SK-N-SH treated with all-trans-retinoic acid at 6 μM for 48 hours (cell line): Measurements from ENCODE around the gene NDRG2.

ENCODE experiments used
- ARNTL ChIP-seq: fragments of 450-650 bp; formaldehyde crosslinking; IDR thresholded peaks from 2 replicates; pipeline ENCODE4 v1.5.0; 2020; ENCODE audit warnings: low read depth, mild to moderate bottlenecking, moderate library complexity, borderline replicate concordance
- BACH2 ChIP-seq: fragments of 250-450 bp; sonication (Bioruptor Pico); IDR thresholded peaks from 2 replicates; pipeline ENCODE4 v1.9.0; 2021; ENCODE audit warnings: mild to moderate bottlenecking, borderline replicate concordance
- CREB5 ChIP-seq: fragments of 250-450 bp; sonication (Bioruptor Pico); IDR thresholded peaks from 2 replicates; pipeline ENCODE4 v1.5.1; 2020; ENCODE audit warnings: low read depth, mild to moderate bottlenecking, moderate library complexity
- CSRNP3 ChIP-seq: fragments of 250-450 bp; sonication (Bioruptor Pico); IDR thresholded peaks from 2 replicates; pipeline ENCODE4 v1.5.1; 2021; ENCODE audit warnings: mild to moderate bottlenecking, moderate library complexity
- GLIS3 ChIP-seq: fragments of 250-450 bp; sonication (Bioruptor Pico); IDR thresholded peaks from 2 replicates; pipeline ENCODE4 v1.5.0; 2020; ENCODE audit warnings: mild to moderate bottlenecking, moderate library complexity
- ISL1 ChIP-seq: fragments of 250-450 bp; sonication (Bioruptor Pico); IDR thresholded peaks from 2 replicates; pipeline ENCODE4 v2.1.2; 2022; ENCODE audit warnings: mild to moderate bottlenecking, moderate library complexity
- OSR1 ChIP-seq: fragments of 250-450 bp; sonication (Bioruptor Pico); IDR thresholded peaks from 2 replicates; pipeline ENCODE4 v1.8.0; 2022; ENCODE audit warnings: moderate library complexity, mild to moderate bottlenecking, inconsistent platforms
- PATZ1 ChIP-seq: fragments of 250-450 bp; sonication (Bioruptor Pico); IDR thresholded peaks from 2 replicates; pipeline ENCODE4 v1.8.0; 2020; ENCODE audit warnings: mild to moderate bottlenecking, moderate library complexity, borderline replicate concordance
- POU6F1 ChIP-seq: fragments of 250-450 bp; sonication (Bioruptor Pico); IDR thresholded peaks from 2 replicates; pipeline ENCODE4 v1.8.0; 2021; ENCODE audit warnings: low read depth, mild to moderate bottlenecking, moderate library complexity, borderline replicate concordance
- RARB ChIP-seq: fragments of 250-450 bp; sonication (Bioruptor Pico); IDR thresholded peaks from 2 replicates; pipeline ENCODE4 v1.8.0; 2021; ENCODE audit warnings: mild to moderate bottlenecking, moderate library complexity
- TOX ChIP-seq: fragments of 250-450 bp; sonication (Bioruptor Pico); IDR thresholded peaks from 2 replicates; pipeline ENCODE4 v1.8.0; 2021; ENCODE audit warnings: mild to moderate bottlenecking, moderate library complexity, borderline replicate concordance
- ZC3H10 ChIP-seq: fragments of 250-450 bp; sonication (Bioruptor Pico); IDR thresholded peaks from 2 replicates; pipeline ENCODE4 v1.5.1; 2021; ENCODE audit warnings: mild to moderate bottlenecking, moderate library complexity
- ZNF8 ChIP-seq: fragments of 450-650 bp; formaldehyde crosslinking; IDR thresholded peaks from 2 replicates; pipeline ENCODE4 v1.5.0; 2020; ENCODE audit warnings: mild to moderate bottlenecking, moderate library complexity

- TF ChIP-seq TOX (CRISPR knock-in tag) (no peak), OSR1 (CRISPR knock-in tag) (no peak), PATZ1 (no peak), ARNTL (no peak), ZC3H10 (CRISPR knock-in tag) (no peak), CREB5 (CRISPR knock-in tag) (no peak), CSRNP3 (CRISPR knock-in tag) (no peak), BACH2 (CRISPR knock-in tag) (no peak), GLIS3 (CRISPR knock-in tag) (no peak), RARB (CRISPR knock-in tag) (no peak), ISL1 (CRISPR knock-in tag) (no peak), POU6F1 (no peak), ZNF8 (CRISPR knock-in tag) (no peak)
Measured at GRCh38 chr14:21070083-21070609, 45.3 kb upstream of the NDRG2 start, which contains the start of gene ARHGEF40.
